Uterus (tissue), 2 donors: ENCODE data around the gene KRT75.

Experiments used
- POLR2A ChIP-seq, 2 donors: fragments of 450-650 bp; IDR thresholded peaks; one replicate each; pipeline ENCODE4 v1.6.1; 2016; ENCODE audit warnings: antibody characterized with exemption in 2 of 2, mild to moderate bottlenecking in 1 of 2, moderate library complexity in 1 of 2
- TF ChIP-seq, protein P1 (sequence below), 4 experiments: fragments of 200-600 bp in 2 of 4; fragments of 450-650 bp in 2 of 4; sonication (generic) in 2 of 4; IDR thresholded peaks; one replicate each; pipeline ENCODE4 v1.5.1; 2016 to 2019; ENCODE audit warnings: antibody characterized with exemption in 4 of 4, mild to moderate bottlenecking in 2 of 4, moderate library complexity in 1 of 4

DNA sequence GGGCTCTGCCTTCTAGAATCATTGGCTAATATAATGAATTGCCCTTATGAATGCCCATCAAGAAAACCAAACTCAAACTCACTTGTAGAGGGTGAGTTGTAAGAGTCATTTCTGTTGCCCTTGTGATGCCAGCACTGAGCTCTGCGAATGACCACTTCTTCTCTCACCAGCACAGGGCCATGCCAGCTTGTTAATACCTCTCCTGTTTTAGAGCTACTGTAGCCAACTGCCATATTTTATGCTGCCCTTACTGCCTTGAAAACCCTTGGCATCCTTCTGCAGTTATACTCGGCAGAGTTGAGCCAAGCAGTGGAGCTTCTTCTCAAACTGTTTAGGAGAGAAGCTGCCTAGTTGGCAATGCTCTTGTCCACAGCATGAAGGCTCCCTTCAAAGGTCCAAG lies 8.1 kb downstream of the KRT75 start:
- TF ChIP-seq POLR2A (IDR thresholded peaks at IDR 0.05): no peak
- TF ChIP-seq, protein P1, sequence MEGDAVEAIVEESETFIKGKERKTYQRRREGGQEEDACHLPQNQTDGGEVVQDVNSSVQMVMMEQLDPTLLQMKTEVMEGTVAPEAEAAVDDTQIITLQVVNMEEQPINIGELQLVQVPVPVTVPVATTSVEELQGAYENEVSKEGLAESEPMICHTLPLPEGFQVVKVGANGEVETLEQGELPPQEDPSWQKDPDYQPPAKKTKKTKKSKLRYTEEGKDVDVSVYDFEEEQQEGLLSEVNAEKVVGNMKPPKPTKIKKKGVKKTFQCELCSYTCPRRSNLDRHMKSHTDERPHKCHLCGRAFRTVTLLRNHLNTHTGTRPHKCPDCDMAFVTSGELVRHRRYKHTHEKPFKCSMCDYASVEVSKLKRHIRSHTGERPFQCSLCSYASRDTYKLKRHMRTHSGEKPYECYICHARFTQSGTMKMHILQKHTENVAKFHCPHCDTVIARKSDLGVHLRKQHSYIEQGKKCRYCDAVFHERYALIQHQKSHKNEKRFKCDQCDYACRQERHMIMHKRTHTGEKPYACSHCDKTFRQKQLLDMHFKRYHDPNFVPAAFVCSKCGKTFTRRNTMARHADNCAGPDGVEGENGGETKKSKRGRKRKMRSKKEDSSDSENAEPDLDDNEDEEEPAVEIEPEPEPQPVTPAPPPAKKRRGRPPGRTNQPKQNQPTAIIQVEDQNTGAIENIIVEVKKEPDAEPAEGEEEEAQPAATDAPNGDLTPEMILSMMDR (IDR thresholded peaks at IDR 0.05): no peak
